ENCODE data around the gene PNP.
"Not testable (repeated sequence)": the region's sequence is repeated elsewhere in the genome, so short reads cannot be mapped to it uniquely, and the experiment has no call there.

PNP gene

GRCh38 chr14:20469242-20469889 lies at the start of gene PNP:
Gene PNP (plus strand): TSS chr14:20469406. CDS start chr14:20469525, 119 bp downstream.
- peak; percentile 91 for DNase-seq

- DNase-seq = no peak
These were observed 49.8 kb upstream of the PNP start for GRCh38 chr14:20419419-20419818.

- DNase-seq = no peak
These were observed 47.9 kb upstream of the PNP start for GRCh38 chr14:20421267-20421666.

GRCh38 chr14:20422886-20423285 lies 46.3 kb upstream of the PNP start:
- DNase-seq = no peak

- no peak for DNase-seq
These were observed 44.4 kb upstream of the PNP start for GRCh38 chr14:20424851-20425250.

GRCh38 chr14:20427231-20428009 lies 41.8 kb upstream of the PNP start:
- DNase-seq = peak; percentile 68

- DNase-seq = no peak
These were observed 41.2 kb upstream of the PNP start for GRCh38 chr14:20428010-20428365.

GRCh38 chr14:20428802-20429201 lies 40.4 kb upstream of the PNP start:
- DNase-seq = no peak

GRCh38 chr14:20429801-20430669 lies 39.2 kb upstream of the PNP start:
- no peak for DNase-seq

- DNase-seq = peak; percentile 13
These were observed 34.3 kb upstream of the PNP start for GRCh38 chr14:20434701-20435581.

- no peak for DNase-seq
These were observed 33.4 kb upstream of the PNP start, which contains the start of gene KLHL33 for GRCh38 chr14:20435582-20436362. Gene KLHL33 (minus strand): TSS chr14:20436166. CDS start chr14:20435811, 355 bp downstream.

GRCh38 chr14:20436363-20436755 lies 32.8 kb upstream of the PNP start:
- peak; percentile 80 for DNase-seq

GRCh38 chr14:20438664-20439063 lies 30.5 kb upstream of the PNP start:
- no peak for DNase-seq

- no peak for DNase-seq
These were observed 28.7 kb upstream of the PNP start for GRCh38 chr14:20440465-20440864.

- no peak for DNase-seq
These were observed 28.3 kb upstream of the PNP start for GRCh38 chr14:20440882-20441281.

- DNase-seq = no peak
These were observed 27.7 kb upstream of the PNP start for GRCh38 chr14:20441461-20441860.

GRCh38 chr14:20443650-20444049 lies 25.6 kb upstream of the PNP start:
- DNase-seq = not testable (repeated sequence)

GRCh38 chr14:20446889-20447288 lies 22.3 kb upstream of the PNP start:
- no peak for DNase-seq

GRCh38 chr14:20452831-20453230 lies 16.4 kb upstream of the PNP start:
- DNase-seq = not testable (repeated sequence)

GRCh38 chr14:20454516-20455354 lies 14.5 kb upstream of the PNP start, which contains the start of the genes APEX1 and OSGEP:
Gene APEX1 (plus strand): TSS chr14:20455226. CDS start chr14:20455646, 420 bp downstream.
Gene OSGEP (minus strand): TSS chr14:20454812. CDS start chr14:20454683, 129 bp downstream.
- DNase-seq = peak; percentile 99

Measured in EL (cell line).